HFFc6 (cell line): ENCODE data around the gene CRTC1. TPM values are rescaled to one million over a fixed set of nuclear protein-coding genes. Genes with fewer than 3 reads are reported as not detected.
"Not testable (repeated sequence)": the region's sequence is repeated elsewhere in the genome, so short reads cannot be mapped to it uniquely, and the experiment has no call there.

Experiments used
- DNase-seq: peaks from one replicate; pipeline ENCODE4 v3.0.0-alpha.2; 2018
- H3K27ac Mint-ChIP-seq: 2 replicates; pipeline ENCODE4 v1.8.0; 2020; ENCODE audit warnings: mild to moderate bottlenecking, mixed read lengths
- H3K27me3 Mint-ChIP-seq: 2 replicates; pipeline ENCODE4 v1.8.0; 2021; ENCODE audit warnings: mild to moderate bottlenecking, moderate library complexity, mixed read lengths; ENCODE audit not compliant: insufficient read depth
- H3K36me3 Mint-ChIP-seq: 2 replicates; pipeline ENCODE4 v1.8.0; 2021; ENCODE audit warnings: low read depth, mixed read lengths
- H3K4me1 Mint-ChIP-seq: 2 replicates; pipeline ENCODE4 v1.8.0; 2020; ENCODE audit warnings: low read depth, mixed read lengths
- H3K4me3 Mint-ChIP-seq: 2 replicates; pipeline ENCODE4 v1.8.0; 2020; ENCODE audit warnings: mild to moderate bottlenecking, moderate library complexity, mixed read lengths
- H3K9me3 Mint-ChIP-seq: 2 replicates; pipeline ENCODE4 v1.8.0; 2020; ENCODE audit warnings: mild to moderate bottlenecking, mixed read lengths
- total RNA-seq, 6 experiments: library from RNA; stranded (reverse); fragmentation: NEBNext Ultra II Directional; extraction: Animal tissue kit (Norgen Biotek cat#: 25700); gene quantifications; 2 replicates in 1 of 6; 3 replicates in 5 of 6; pipeline ENCODE4 v1.2.3, GENCODE V29; 2021
- TF ChIP-seq, protein P1 (sequence below): fragments of 200-600 bp; sonication (generic); IDR thresholded peaks from 2 replicates; pipeline ENCODE4 v1.5.0; 2021; ENCODE audit warnings: antibody characterized with exemption, mild to moderate bottlenecking

Gene CRTC1
- total RNA-seq, 6 experiments from 2014 or later: 11.8 to 14.5 (median 13.4) TPM

DNA sequence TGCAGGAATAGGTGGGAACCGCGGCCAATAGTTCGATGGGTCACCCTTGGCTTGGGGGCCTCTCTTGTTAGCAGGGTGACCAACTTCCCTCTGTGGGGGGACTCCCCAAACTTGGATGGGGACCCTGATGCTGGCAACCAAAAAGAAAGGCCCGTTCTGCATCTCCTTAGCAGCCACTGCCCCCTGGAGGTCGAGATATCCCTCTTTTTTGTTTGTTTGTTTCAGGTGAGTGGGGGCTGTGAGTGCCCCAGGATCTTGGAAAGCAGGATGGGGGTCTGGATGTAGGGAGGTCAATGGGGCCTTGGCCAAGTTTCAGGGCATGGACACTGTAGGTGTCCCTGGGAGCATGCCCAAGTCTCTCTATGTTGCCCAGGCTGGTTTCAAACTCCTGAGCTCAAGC is 7.7 kb upstream of the CRTC1 start:
- H3K36me3 Mint-ChIP-seq: no peaks in the 10 kb centered on the region
- DNase-seq: no peak
- no peaks in the 10 kb centered on the region for H3K9me3 Mint-ChIP-seq
- H3K27ac Mint-ChIP-seq: no peak overlapping the region
- TF ChIP-seq, protein P1, sequence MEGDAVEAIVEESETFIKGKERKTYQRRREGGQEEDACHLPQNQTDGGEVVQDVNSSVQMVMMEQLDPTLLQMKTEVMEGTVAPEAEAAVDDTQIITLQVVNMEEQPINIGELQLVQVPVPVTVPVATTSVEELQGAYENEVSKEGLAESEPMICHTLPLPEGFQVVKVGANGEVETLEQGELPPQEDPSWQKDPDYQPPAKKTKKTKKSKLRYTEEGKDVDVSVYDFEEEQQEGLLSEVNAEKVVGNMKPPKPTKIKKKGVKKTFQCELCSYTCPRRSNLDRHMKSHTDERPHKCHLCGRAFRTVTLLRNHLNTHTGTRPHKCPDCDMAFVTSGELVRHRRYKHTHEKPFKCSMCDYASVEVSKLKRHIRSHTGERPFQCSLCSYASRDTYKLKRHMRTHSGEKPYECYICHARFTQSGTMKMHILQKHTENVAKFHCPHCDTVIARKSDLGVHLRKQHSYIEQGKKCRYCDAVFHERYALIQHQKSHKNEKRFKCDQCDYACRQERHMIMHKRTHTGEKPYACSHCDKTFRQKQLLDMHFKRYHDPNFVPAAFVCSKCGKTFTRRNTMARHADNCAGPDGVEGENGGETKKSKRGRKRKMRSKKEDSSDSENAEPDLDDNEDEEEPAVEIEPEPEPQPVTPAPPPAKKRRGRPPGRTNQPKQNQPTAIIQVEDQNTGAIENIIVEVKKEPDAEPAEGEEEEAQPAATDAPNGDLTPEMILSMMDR: peak; percentile 72
- peaks cover 5% of the 10 kb centered on the region for H3K27me3 Mint-ChIP-seq
- no peak overlapping the region for H3K4me3 Mint-ChIP-seq
- H3K4me1 Mint-ChIP-seq: peaks cover 17% of the 10 kb centered on the region

DNA sequence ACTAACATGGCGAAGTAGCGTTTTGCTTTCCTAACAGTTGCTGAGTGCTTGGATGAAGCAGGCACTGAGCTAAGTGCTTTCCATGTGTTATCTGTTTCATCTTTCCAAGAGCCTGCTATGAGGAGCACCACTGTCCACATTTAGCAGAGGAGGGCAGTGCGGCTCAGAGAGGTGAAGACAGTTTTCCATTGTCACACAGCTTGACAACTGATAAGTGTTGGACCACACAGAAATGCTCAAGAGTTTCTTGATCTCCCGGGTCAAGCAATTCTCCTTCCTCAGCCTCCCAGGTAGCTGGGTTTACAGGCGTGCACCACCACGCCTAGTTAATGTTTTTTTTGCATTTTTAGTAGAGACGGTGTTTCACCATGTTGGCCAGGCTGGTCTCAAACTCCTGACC is 6.8 kb upstream of the CRTC1 start:
- peaks cover 17% of the 10 kb centered on the region for H3K4me1 Mint-ChIP-seq
- H3K4me3 Mint-ChIP-seq: no peak overlapping the region
- no peak overlapping the region for H3K27ac Mint-ChIP-seq
- H3K27me3 Mint-ChIP-seq: peaks cover 4% of the 10 kb centered on the region; the same call in 1 of the 2 replicates
- H3K9me3 Mint-ChIP-seq: no peaks in the 10 kb centered on the region
- DNase-seq: no peak
- no peaks in the 10 kb centered on the region for H3K36me3 Mint-ChIP-seq
- TF ChIP-seq, protein P1: no peak

DNA sequence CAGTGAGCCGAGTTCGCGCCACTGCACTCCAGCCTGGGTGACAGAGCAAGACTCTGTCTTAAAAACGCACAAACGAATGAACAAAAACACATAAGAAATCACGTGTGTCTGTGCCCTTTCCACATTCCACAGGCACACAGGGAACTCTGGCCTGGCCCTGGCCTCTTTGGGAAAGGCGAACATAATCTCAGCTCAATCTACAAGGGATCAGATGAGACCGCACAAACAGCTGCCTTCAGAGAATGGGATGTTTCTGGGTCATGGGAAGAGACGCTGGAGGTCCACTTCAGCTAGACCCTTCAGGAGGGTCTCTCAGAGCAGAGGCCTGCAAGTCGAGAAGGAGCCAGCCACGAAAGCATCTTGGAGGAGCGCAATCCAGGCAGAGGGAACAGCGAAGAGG is 6.3 kb upstream of the CRTC1 start:
- Mint-ChIP-seq H3K27me3 (peaks cover 2% of the 10 kb centered on the region; the same call in 1 of the 2 replicates), H3K4me1 (peaks cover 17% of the 10 kb centered on the region), H3K36me3 (no peaks in the 10 kb centered on the region), H3K27ac (peak overlapping the region; percentile 42), H3K9me3 (no peaks in the 10 kb centered on the region), H3K4me3 (no peak overlapping the region; the same call in 1 of the 2 replicates)
- TF ChIP-seq, protein P1: no peak
- DNase-seq: no peak

DNA sequence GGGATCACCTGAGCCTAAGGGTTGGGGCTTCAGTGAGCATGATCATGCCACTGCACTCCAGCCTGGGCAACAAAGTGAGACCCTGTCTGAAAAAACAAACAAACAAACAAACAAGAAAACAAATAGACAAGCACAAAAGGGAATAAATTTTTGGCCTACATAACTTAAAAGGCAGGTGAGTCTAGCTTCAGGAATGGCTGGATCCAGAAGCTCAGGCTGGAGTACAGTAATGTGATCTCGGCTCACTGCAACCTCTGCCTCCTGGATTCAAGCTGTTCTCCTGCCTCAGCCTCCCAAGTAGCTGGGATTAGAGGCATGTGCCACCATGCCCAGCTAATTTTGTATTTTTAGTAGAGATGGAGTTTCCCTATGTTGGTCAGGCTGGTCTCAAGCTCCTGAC is 3.3 kb upstream of the CRTC1 start:
- H3K4me1 Mint-ChIP-seq: peaks cover 29% of the 10 kb centered on the region
- H3K36me3 Mint-ChIP-seq, DNase-seq, H3K4me3 Mint-ChIP-seq, H3K27ac Mint-ChIP-seq, H3K27me3 Mint-ChIP-seq, H3K9me3 Mint-ChIP-seq: not testable (repeated sequence)

DNA sequence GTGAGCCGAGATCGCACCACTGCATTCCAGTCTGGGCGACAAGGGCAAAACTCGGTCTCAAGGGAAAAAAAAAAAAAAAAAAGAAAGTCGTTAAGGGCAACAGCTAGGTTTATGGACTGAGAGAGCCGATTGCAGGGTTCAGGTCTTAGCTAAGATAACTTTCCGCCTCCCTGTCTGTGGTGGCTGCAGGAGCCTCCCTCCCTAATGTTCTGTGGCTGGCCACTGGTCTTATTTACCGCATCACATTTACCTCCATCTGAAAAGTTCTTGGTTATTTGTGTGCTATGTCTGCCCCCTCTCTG is 722 bp upstream of the CRTC1 start:
- peak overlapping the region; percentile 90 for H3K4me3 Mint-ChIP-seq
- H3K27ac Mint-ChIP-seq: no peak overlapping the region; the same call in 1 of the 2 replicates

DNA sequence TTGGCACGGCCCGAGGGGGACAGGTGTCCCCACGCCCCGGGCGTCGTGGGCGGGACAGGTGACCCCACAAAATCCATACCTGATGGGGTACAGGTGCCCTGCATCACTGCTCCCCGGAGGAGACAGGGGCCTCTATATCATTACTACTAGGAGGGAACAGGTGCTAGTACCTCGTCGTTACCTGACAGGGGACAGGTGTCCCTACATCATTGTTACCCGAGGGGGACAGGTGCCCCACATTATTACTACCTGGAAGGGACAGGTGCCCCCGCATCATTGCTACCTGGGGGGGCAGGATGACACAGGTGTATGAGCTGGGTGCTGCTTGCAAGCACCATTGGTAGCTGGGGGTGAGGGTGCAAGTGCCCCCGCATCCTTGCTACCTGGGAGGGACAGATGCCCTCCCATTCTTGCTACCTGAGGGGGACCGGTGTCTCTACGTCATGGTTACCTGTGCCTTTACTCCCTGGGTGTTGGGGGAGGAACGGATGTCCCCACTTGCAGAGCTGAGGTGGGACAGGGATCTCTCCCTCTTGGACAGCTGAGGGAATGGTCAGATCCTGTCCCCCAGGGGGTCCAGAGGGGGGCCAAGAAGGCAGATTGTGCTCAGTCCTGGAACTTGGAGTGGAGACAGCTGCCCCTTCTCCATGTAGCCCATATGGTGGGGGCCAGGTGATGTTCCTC is 620 bp downstream of the CRTC1 start:
- Mint-ChIP-seq H3K4me3 (peak overlapping the region; percentile 67), H3K27me3 (no peaks in the 10 kb centered on the region; the same call in 1 of the 2 replicates), H3K9me3 (no peaks in the 10 kb centered on the region), H3K4me1 (peaks cover 24% of the 10 kb centered on the region), H3K27ac (no peak overlapping the region), H3K36me3 (no peaks in the 10 kb centered on the region)
- TF ChIP-seq, protein P1: no peak
- no peak for DNase-seq

More for the DNA sequence above, 722 bp upstream of the CRTC1 start:
- Mint-ChIP-seq H3K36me3 (no peaks in the 10 kb centered on the region), H3K27me3 (no peaks in the 10 kb centered on the region; the same call in 1 of the 2 replicates), H3K4me1 (peaks cover 33% of the 10 kb centered on the region), H3K9me3 (no peaks in the 10 kb centered on the region)
- no peak for DNase-seq
- TF ChIP-seq, protein P1: no peak
